Type B pancreatic cell (in vitro differentiated cells): ENCODE data around the gene MGAT5. TPM values are rescaled to one million over a fixed set of nuclear protein-coding genes. Genes with fewer than 3 reads are reported as not detected.

Source experiments
- DNase-seq: peaks from one replicate; pipeline ENCODE4 v3.0.0; 2021; ENCODE audit warnings: mixed read lengths; ENCODE audit not compliant: unreplicated experiment; ENCODE audit errors: extremely low spot score
- H3K27ac Mint-ChIP-seq: 2 replicates; pipeline ENCODE4 v1.8.0; 2021; ENCODE audit warnings: mild to moderate bottlenecking, mixed read lengths
- H3K27me3 Mint-ChIP-seq: 2 replicates; pipeline ENCODE4 v1.8.0; 2021; ENCODE audit warnings: mixed read lengths
- H3K36me3 Mint-ChIP-seq: 2 replicates; pipeline ENCODE4 v1.8.0; 2021; ENCODE audit warnings: mixed read lengths
- H3K4me1 Mint-ChIP-seq: one replicate; pipeline ENCODE4 v1.8.0; 2021; ENCODE audit warnings: mixed read lengths; ENCODE audit not compliant: unreplicated experiment
- H3K4me3 Mint-ChIP-seq: 2 replicates; pipeline ENCODE4 v1.8.0; 2021; ENCODE audit warnings: mild to moderate bottlenecking, mixed read lengths
- H3K9me3 Mint-ChIP-seq: 2 replicates; pipeline ENCODE4 v1.8.0; 2021; ENCODE audit warnings: mixed read lengths
- CTCF ChIP-seq: fragments of 200-600 bp; sonication (generic); conservative IDR thresholded peaks from 2 replicates; pipeline ENCODE4 v1.5.0; 2021; ENCODE audit warnings: antibody characterized with exemption, mild to moderate bottlenecking
- total RNA-seq: library from RNA; stranded (reverse); gene quantifications from 2 replicates; pipeline ENCODE4 v1.2.1, GENCODE V29; 2021; ENCODE audit warnings: low replicate concordance

The MGAT5 gene
- total RNA-seq, 1 donor from 2014 or later: 37.2 TPM

- Mint-ChIP-seq H3K36me3 (peaks cover 22% of the 10 kb centered on the region), H3K27me3 (no peaks in the 10 kb centered on the region), H3K4me1 (peaks cover 8% of the 10 kb centered on the region), H3K9me3 (no peaks in the 10 kb centered on the region), H3K27ac (no peak overlapping the region), H3K4me3 (no peak overlapping the region)
- DNase-seq: no peak
- no peak for TF ChIP-seq CTCF
Observed at GRCh38 chr2:134319596-134320254, 65.9 kb downstream of the MGAT5 start.

- no peak for DNase-seq
- H3K9me3 Mint-ChIP-seq: no peaks in the 10 kb centered on the region
- no peak overlapping the region for H3K4me3 Mint-ChIP-seq
- peaks cover 22% of the 10 kb centered on the region for H3K36me3 Mint-ChIP-seq
- TF ChIP-seq CTCF: no peak
- H3K27me3 Mint-ChIP-seq: no peaks in the 10 kb centered on the region
- H3K4me1 Mint-ChIP-seq: peaks cover 8% of the 10 kb centered on the region
- H3K27ac Mint-ChIP-seq: no peak overlapping the region
Observed at GRCh38 chr2:134320930-134321329, 67.1 kb downstream of the MGAT5 start.

- DNase-seq: no peak
- H3K27ac Mint-ChIP-seq: no peak overlapping the region
- peaks cover 8% of the 10 kb centered on the region for H3K4me1 Mint-ChIP-seq
- H3K27me3 Mint-ChIP-seq: no peaks in the 10 kb centered on the region
- TF ChIP-seq CTCF: no peak
- peaks cover 16% of the 10 kb centered on the region for H3K36me3 Mint-ChIP-seq
- no peaks in the 10 kb centered on the region for H3K9me3 Mint-ChIP-seq
- H3K4me3 Mint-ChIP-seq: no peak overlapping the region
Observed at GRCh38 chr2:134323777-134324176, 69.9 kb downstream of the MGAT5 start.

- TF ChIP-seq CTCF: no peak
- no peaks in the 10 kb centered on the region for H3K27me3 Mint-ChIP-seq
- H3K36me3 Mint-ChIP-seq: peaks cover 9% of the 10 kb centered on the region
- H3K27ac Mint-ChIP-seq: no peak overlapping the region
- H3K4me1 Mint-ChIP-seq: peaks cover 8% of the 10 kb centered on the region
- H3K4me3 Mint-ChIP-seq: no peak overlapping the region
- H3K9me3 Mint-ChIP-seq: no peaks in the 10 kb centered on the region
- DNase-seq: no peak
Observed at GRCh38 chr2:134324430-134324829, 70.6 kb downstream of the MGAT5 start.

GRCh38 chr2:134324947-134325346 lies 71.1 kb downstream of the MGAT5 start:
- Mint-ChIP-seq H3K4me1 (peaks cover 8% of the 10 kb centered on the region), H3K9me3 (no peaks in the 10 kb centered on the region), H3K36me3 (peaks cover 7% of the 10 kb centered on the region), H3K4me3 (no peak overlapping the region), H3K27me3 (no peaks in the 10 kb centered on the region), H3K27ac (no peak overlapping the region)
- no peak for TF ChIP-seq CTCF
- no peak for DNase-seq
